Measurements from ENCODE around the gene POLK. TPM values are rescaled to one million over a fixed set of nuclear protein-coding genes. Genes with fewer than 3 reads are reported as not detected.

POLK gene
- total RNA-seq, 1 experiment from 2014 or later: 20.9 TPM

DNA sequence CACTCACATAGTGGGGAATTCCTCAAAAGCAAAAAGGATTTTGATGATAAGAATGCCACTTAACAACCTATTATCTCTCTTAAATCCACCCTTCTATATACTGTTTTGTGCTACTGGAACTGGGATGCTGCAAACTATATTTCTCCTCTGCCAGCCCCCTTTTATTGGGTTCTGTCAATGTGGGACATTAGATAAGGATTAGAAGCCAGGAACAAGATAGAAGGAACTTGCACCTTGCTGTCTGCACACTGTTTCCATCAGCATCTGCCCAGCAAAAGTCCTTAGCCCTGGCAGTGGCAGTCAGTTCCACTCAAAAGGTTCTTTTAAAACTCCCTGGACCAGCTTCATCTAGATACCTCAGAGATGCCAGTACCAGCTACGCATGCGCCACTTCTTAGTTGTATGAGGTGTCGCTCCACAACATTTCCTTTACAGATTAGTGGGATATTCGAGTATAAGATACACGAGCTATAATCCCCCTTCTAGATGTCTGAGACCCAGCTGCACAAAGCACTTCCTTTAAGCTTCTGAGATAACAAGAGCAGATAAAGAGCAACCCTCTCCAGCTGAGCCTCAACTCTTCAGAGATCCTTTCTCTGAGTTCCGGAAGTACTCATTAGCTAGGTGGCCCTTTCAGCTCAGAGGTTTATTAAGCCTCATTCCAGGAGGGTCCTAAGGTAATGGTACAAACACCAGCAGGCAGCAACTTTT lies 45.5 kb upstream of the POLK start:
- Histone ChIP-seq H3K4me2 (no peak overlapping the region), H3F3A (ENCODE audit: insufficient read depth, low read depth) (no peaks in the 10 kb centered on the region), H3K9me2 (ENCODE audit: insufficient read depth) (no peaks in the 10 kb centered on the region), H3K27ac (no peak overlapping the region), H3K27me3 (ENCODE audit: insufficient read depth, low read depth) (no peaks in the 10 kb centered on the region), H2AFZ (no peak overlapping the region), H4K20me1 (ENCODE audit: insufficient read depth) (no peaks in the 10 kb centered on the region), H3K36me3 (ENCODE audit: low read depth) (no peaks in the 10 kb centered on the region), H3K79me2 (ENCODE audit: low read depth) (peaks cover 5% of the 10 kb centered on the region; the same call in 1 of the 2 replicates), H3K4me3 (no peak overlapping the region), H3K9me3 (ENCODE audit: insufficient read depth, low read depth) (peaks cover 13% of the 10 kb centered on the region; the same call in 1 of the 2 replicates), H3K4me1 (replicated peaks; ENCODE audit: insufficient read depth) (peaks cover 18% of the 10 kb centered on the region)
- CTCF ChIA-PET: no interaction called here
- POLR2A ChIA-PET (ENCODE audit: unreplicated experiment): no interaction called here
- DNase-seq: no peak
- BruUV-seq (replicated peaks): no TSS peak
- intact Hi-C loops (cut with micrococcal nuclease; ENCODE audit: unreplicated experiment): no loop called here
- TF ChIP-seq EZH2 (IDR thresholded peaks at IDR 0.05; ENCODE audit: low read depth): no peak
- TF ChIP-seq, protein P1, sequence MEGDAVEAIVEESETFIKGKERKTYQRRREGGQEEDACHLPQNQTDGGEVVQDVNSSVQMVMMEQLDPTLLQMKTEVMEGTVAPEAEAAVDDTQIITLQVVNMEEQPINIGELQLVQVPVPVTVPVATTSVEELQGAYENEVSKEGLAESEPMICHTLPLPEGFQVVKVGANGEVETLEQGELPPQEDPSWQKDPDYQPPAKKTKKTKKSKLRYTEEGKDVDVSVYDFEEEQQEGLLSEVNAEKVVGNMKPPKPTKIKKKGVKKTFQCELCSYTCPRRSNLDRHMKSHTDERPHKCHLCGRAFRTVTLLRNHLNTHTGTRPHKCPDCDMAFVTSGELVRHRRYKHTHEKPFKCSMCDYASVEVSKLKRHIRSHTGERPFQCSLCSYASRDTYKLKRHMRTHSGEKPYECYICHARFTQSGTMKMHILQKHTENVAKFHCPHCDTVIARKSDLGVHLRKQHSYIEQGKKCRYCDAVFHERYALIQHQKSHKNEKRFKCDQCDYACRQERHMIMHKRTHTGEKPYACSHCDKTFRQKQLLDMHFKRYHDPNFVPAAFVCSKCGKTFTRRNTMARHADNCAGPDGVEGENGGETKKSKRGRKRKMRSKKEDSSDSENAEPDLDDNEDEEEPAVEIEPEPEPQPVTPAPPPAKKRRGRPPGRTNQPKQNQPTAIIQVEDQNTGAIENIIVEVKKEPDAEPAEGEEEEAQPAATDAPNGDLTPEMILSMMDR (conservative IDR thresholded peaks at IDR 0.05): no peak

DNA sequence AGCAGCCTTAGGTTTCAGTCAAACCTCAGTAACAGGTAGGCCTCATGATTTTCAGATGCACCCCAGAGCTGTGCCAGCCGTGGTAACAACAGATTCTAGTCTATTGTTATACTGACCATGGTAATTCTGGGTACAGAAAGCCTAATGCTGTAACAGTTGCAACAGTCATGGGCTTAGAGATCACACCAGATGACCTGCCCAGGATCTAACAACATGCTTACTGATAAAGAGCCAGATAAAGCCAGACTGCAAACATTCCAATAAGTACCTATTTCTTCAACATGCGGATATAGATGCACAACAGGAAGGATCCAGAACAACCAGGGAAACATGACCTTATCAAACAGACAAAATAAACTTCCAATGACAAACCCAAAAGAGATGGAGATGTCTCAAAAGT lies 43.1 kb upstream of the POLK start:
- peaks cover 9% of the 10 kb centered on the region; the same call in 1 of the 2 replicates for H3K79me2 ChIP-seq (ENCODE audit: low read depth)
- no peak overlapping the region for H2AFZ ChIP-seq
- no TSS peak for BruUV-seq (replicated peaks)
- no peaks in the 10 kb centered on the region for H3K27me3 ChIP-seq (ENCODE audit: insufficient read depth, low read depth)
- ChIA-PET POLR2A (ENCODE audit: unreplicated experiment) (no interaction called here), CTCF (no interaction called here)
- intact Hi-C loops (cut with micrococcal nuclease; ENCODE audit: unreplicated experiment): no loop called here
- peaks cover 14% of the 10 kb centered on the region for H3K4me1 ChIP-seq (replicated peaks; ENCODE audit: insufficient read depth)
- H3K9me3 ChIP-seq (ENCODE audit: insufficient read depth, low read depth): peaks cover 13% of the 10 kb centered on the region; the same call in 1 of the 2 replicates
- no peaks in the 10 kb centered on the region for H4K20me1 ChIP-seq (ENCODE audit: insufficient read depth)
- H3K36me3 ChIP-seq (ENCODE audit: low read depth): no peaks in the 10 kb centered on the region
- no peak for DNase-seq
- H3K4me3 ChIP-seq: no peak overlapping the region
- no peaks in the 10 kb centered on the region for H3K9me2 ChIP-seq (ENCODE audit: insufficient read depth)
- TF ChIP-seq, protein P1 (conservative IDR thresholded peaks at IDR 0.05): no peak
- TF ChIP-seq EZH2 (IDR thresholded peaks at IDR 0.05; ENCODE audit: low read depth): no peak
- H3K4me2 ChIP-seq: no peak overlapping the region
- no peaks in the 10 kb centered on the region for H3F3A ChIP-seq (ENCODE audit: insufficient read depth, low read depth)
- H3K27ac ChIP-seq: no peak overlapping the region

DNA sequence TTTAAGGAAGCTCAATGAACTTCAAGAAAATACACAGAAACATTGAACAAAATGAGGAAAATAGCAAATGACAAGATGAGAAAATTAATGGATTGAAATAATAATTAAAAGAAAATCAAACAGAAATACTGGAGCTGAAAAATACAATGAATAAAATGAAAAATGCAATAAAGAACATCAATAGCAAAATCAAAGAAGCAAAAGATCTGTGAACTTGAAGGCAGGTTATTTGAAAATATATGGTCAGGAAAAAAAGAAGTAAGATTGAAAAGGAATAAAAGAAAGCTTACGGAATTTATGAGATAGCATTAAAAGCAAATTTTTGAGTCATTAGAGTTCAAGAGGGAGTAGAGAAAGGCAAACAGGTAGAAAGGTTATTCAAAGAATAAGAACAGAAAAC lies 42.7 kb upstream of the POLK start:
- H3K4me3 ChIP-seq: no peak overlapping the region
- no peaks in the 10 kb centered on the region for H4K20me1 ChIP-seq (ENCODE audit: insufficient read depth)
- H3K27me3 ChIP-seq (ENCODE audit: insufficient read depth, low read depth): no peaks in the 10 kb centered on the region
- intact Hi-C loops (cut with micrococcal nuclease; ENCODE audit: unreplicated experiment): no loop called here
- ChIA-PET POLR2A (ENCODE audit: unreplicated experiment) (no interaction called here), CTCF (no interaction called here)
- H3K9me2 ChIP-seq (ENCODE audit: insufficient read depth): no peaks in the 10 kb centered on the region
- no peak overlapping the region for H3K4me2 ChIP-seq
- no peak for DNase-seq
- H3K9me3 ChIP-seq (ENCODE audit: insufficient read depth, low read depth): peaks cover 13% of the 10 kb centered on the region; the same call in 1 of the 2 replicates
- no peak overlapping the region for H3K27ac ChIP-seq
- H3K36me3 ChIP-seq (ENCODE audit: low read depth): no peaks in the 10 kb centered on the region
- TF ChIP-seq, protein P1 (conservative IDR thresholded peaks at IDR 0.05): no peak
- TF ChIP-seq EZH2 (IDR thresholded peaks at IDR 0.05; ENCODE audit: low read depth): no peak
- H3F3A ChIP-seq (ENCODE audit: insufficient read depth, low read depth): no peaks in the 10 kb centered on the region
- no TSS peak for BruUV-seq (replicated peaks)
- H2AFZ ChIP-seq: no peak overlapping the region
- peaks cover 10% of the 10 kb centered on the region for H3K4me1 ChIP-seq (replicated peaks; ENCODE audit: insufficient read depth)
- H3K79me2 ChIP-seq (ENCODE audit: low read depth): peaks cover 9% of the 10 kb centered on the region; the same call in 1 of the 2 replicates
